Prostate gland (tissue), 2 donors: ENCODE results near the gene ADGRF5.

Experiments
- POLR2A ChIP-seq: fragments of 450-650 bp; IDR thresholded peaks from one replicate; pipeline ENCODE4 v1.6.1; 2016; ENCODE audit warnings: antibody characterized with exemption, mild to moderate bottlenecking
- POLR2AphosphoS5 ChIP-seq: sonication (generic); formaldehyde crosslinking; IDR thresholded peaks from one replicate; pipeline ENCODE4 v1.6.1; 2017; ENCODE audit warnings: antibody characterized with exemption
- TF ChIP-seq, protein P1 (sequence below), 4 experiments: fragments of 200-600 bp in 2 of 4; fragments of 450-650 bp in 2 of 4; sonication (generic) in 2 of 4; IDR thresholded peaks; 1 replicate in 3 of 4; 2 replicates in 1 of 4; pipeline ENCODE4 v1.5.1; 2016 to 2019; ENCODE audit warnings: antibody characterized with exemption in 4 of 4, mild to moderate bottlenecking in 2 of 4, moderate library complexity in 2 of 4

DNA sequence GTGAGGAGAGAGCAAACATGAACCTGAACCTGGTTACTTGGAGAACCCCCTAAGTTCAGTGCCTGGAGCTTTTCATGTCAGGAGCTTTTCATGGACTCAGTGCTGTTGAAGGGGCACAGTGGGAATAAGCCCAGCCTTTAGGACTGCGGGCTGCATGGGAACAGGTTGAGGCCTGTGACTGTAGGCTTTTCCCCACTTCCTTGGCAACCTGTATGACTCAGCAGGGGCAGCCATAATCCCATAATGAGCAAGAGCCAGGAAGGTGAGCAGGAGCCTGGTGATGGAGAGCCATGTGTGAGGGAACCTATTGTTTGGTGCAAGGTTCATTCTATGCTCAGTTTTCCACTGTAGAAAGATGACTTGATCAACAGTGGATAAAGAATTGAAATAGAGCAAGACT, 105.1 kb downstream of the ADGRF5 start:
- TF ChIP-seq, protein P1, sequence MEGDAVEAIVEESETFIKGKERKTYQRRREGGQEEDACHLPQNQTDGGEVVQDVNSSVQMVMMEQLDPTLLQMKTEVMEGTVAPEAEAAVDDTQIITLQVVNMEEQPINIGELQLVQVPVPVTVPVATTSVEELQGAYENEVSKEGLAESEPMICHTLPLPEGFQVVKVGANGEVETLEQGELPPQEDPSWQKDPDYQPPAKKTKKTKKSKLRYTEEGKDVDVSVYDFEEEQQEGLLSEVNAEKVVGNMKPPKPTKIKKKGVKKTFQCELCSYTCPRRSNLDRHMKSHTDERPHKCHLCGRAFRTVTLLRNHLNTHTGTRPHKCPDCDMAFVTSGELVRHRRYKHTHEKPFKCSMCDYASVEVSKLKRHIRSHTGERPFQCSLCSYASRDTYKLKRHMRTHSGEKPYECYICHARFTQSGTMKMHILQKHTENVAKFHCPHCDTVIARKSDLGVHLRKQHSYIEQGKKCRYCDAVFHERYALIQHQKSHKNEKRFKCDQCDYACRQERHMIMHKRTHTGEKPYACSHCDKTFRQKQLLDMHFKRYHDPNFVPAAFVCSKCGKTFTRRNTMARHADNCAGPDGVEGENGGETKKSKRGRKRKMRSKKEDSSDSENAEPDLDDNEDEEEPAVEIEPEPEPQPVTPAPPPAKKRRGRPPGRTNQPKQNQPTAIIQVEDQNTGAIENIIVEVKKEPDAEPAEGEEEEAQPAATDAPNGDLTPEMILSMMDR (IDR thresholded peaks at IDR 0.05) = no peak
- no peak for TF ChIP-seq POLR2A
- TF ChIP-seq POLR2AphosphoS5 = no peak
